DOHH2 (cell line): ENCODE results near the gene RS1.

Experiments
- H3F3A ChIP-seq: fragments of 200-600 bp; sonication (generic), shearing (Covaris generic); 2 replicates; pipeline ENCODE4 v1.6.0; 2016; ENCODE audit warnings: antibody characterized with exemption, mild to moderate bottlenecking; ENCODE audit not compliant: control insufficient read depth, insufficient read depth
- H3K27ac ChIP-seq: fragments of 200-600 bp; sonication (generic); 2 replicates; pipeline ENCODE4 v1.5.1; 2014; ENCODE audit warnings: low read depth, mild to moderate bottlenecking, low read length, moderate library complexity
- H3K27me3 ChIP-seq: fragments of 200-600 bp; sonication (generic); 2 replicates; pipeline ENCODE4 v1.6.1; 2014; ENCODE audit warnings: mild to moderate bottlenecking, low read length, mixed read lengths; ENCODE audit not compliant: control insufficient read depth
- H3K36me3 ChIP-seq: fragments of 200-600 bp; sonication (generic); 2 replicates; pipeline ENCODE4 v1.6.1; 2014; ENCODE audit warnings: mild to moderate bottlenecking, low read length, moderate library complexity, mixed read lengths; ENCODE audit not compliant: control insufficient read depth
- H3K4me1 ChIP-seq: fragments of 200-600 bp; sonication (generic); 2 replicates; pipeline ENCODE4 v1.6.1; 2014; ENCODE audit warnings: mild to moderate bottlenecking, low read length, mixed read lengths; ENCODE audit not compliant: control insufficient read depth
- H3K4me2 ChIP-seq: fragments of 200-600 bp; sonication (generic); 2 replicates; pipeline ENCODE4 v1.6.0; 2014; ENCODE audit warnings: mild to moderate bottlenecking, low read length, moderate library complexity
- H3K4me3 ChIP-seq: fragments of 200-600 bp; sonication (generic); 2 replicates; pipeline ENCODE4 v1.5.1; 2014; ENCODE audit warnings: mild to moderate bottlenecking, low read length, mixed read lengths
- H3K79me2 ChIP-seq: fragments of 200-600 bp; sonication (generic); 2 replicates; pipeline ENCODE4 v1.6.1; 2014; ENCODE audit warnings: mild to moderate bottlenecking, low read length, mixed read lengths; ENCODE audit not compliant: control insufficient read depth
- H3K9me2 ChIP-seq: fragments of 200-600 bp; sonication (generic); replicated peaks from 2 replicates; pipeline ENCODE4 v1.6.1; 2014; ENCODE audit warnings: mild to moderate bottlenecking, low read length, mixed read lengths; ENCODE audit not compliant: control insufficient read depth
- H3K9me3 ChIP-seq: fragments of 200-600 bp; sonication (generic); 2 replicates; pipeline ENCODE4 v1.6.1; 2014; ENCODE audit warnings: antibody characterized with exemption, low read length, mixed read lengths; ENCODE audit not compliant: control insufficient read depth, insufficient read depth
- H4K20me1 ChIP-seq: fragments of 200-600 bp; sonication (generic); 2 replicates; pipeline ENCODE4 v1.6.0; 2014; ENCODE audit warnings: low read depth, mild to moderate bottlenecking, antibody characterized with exemption, low read length, moderate library complexity; ENCODE audit not compliant: control insufficient read depth, insufficient read depth
- CTCF ChIP-seq: fragments of 200-600 bp; sonication (generic); IDR thresholded peaks from one replicate; pipeline ENCODE4 v1.5.1; 2014; ENCODE audit warnings: antibody characterized with exemption, mild to moderate bottlenecking, low read depth, low read length; ENCODE audit not compliant: poor library complexity, severe bottlenecking
- EZH2phosphoT487 ChIP-seq: fragments of 200-600 bp; sonication (generic); IDR thresholded peaks from 2 replicates; pipeline ENCODE4 v1.6.1; 2017; ENCODE audit warnings: borderline replicate concordance, mild to moderate bottlenecking, antibody characterized with exemption, low read length, moderate library complexity, mixed read lengths

RS1 gene

DNA sequence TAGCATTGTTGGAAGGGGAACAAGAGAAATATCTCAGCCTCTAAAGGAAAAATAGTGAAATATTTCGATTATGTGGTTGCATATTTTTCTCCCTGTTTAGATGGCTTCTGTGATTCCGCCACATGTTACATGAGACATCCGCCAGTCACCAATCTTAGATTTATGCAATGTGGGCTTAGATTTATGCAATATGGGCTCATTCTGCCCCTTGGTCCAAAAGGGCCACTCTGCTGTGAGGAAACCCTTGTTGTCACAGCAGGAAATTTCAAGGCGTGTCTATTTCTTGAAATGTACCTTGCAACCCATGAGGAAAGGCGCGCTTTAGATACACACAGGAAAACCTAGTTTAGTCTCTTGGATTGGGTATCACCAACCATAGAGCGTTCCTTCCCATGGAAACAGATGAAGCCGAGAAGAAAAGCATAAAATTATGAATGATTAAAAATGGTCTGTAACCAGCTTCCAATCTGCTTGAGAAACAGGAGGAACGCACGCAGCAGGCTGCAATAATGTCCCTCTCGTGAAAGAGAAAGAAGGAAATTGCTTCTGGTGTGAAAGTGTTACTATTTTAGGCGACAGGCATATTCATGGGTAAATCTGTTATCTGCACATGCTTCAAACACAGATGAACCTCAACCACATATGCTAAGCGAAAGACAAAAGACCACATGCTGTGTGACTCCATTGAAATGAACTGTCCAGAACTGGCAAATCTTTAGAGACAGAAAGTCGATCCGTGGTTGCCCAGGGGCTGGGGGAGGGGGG is 3.7 kb downstream of the RS1 start:
- H3F3A ChIP-seq = no peaks in the 10 kb centered on the region
- H3K9me3 ChIP-seq = no peaks in the 10 kb centered on the region
- no peaks in the 10 kb centered on the region for H3K4me1 ChIP-seq
- no peaks in the 10 kb centered on the region for H3K79me2 ChIP-seq
- H3K27me3 ChIP-seq = no peaks in the 10 kb centered on the region
- H4K20me1 ChIP-seq = no peaks in the 10 kb centered on the region
- H3K4me2 ChIP-seq = no peak overlapping the region
- no peak overlapping the region for H3K4me3 ChIP-seq
- H3K36me3 ChIP-seq = no peaks in the 10 kb centered on the region
- no peaks in the 10 kb centered on the region for H3K9me2 ChIP-seq
- H3K27ac ChIP-seq = no peak overlapping the region
- TF ChIP-seq EZH2phosphoT487 (no peak), CTCF (no peak)

DNA sequence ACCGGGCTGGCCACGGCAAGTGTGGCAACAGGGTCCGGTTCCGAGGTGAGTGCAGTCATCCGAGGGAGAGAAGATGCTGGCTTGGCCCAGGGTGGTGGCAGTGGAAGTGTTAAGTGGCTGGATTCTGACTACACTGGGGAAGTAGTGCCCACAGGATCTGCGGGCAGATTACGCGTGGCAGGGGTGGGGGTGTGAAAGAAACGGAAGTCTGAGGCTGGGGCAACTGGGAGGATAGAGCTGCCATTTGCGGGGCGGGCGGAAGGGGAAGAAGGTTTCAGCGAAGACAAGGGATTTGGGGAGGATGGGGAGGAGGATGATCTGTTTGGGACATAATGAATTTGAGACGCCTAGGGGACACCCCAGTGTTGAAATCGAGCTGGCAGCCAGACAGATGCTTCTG is 5.3 kb downstream of the RS1 start:
- no peaks in the 10 kb centered on the region for H3K9me2 ChIP-seq
- H3K27ac ChIP-seq = no peak overlapping the region
- H3K27me3 ChIP-seq = no peaks in the 10 kb centered on the region
- no peaks in the 10 kb centered on the region for H3K4me1 ChIP-seq
- no peaks in the 10 kb centered on the region for H3K9me3 ChIP-seq
- no peak overlapping the region for H3K4me2 ChIP-seq
- no peak overlapping the region for H3K4me3 ChIP-seq
- H3F3A ChIP-seq = no peaks in the 10 kb centered on the region
- no peaks in the 10 kb centered on the region for H3K36me3 ChIP-seq
- H3K79me2 ChIP-seq = no peaks in the 10 kb centered on the region
- no peaks in the 10 kb centered on the region for H4K20me1 ChIP-seq
- no peak for TF ChIP-seq CTCF
- TF ChIP-seq EZH2phosphoT487 = no peak

GRCh38 chrX:18664947-18665346 is 7.0 kb downstream of the RS1 start:
- no peaks in the 10 kb centered on the region for H3K9me3 ChIP-seq
- no peaks in the 10 kb centered on the region for H3K9me2 ChIP-seq
- H3F3A ChIP-seq = no peaks in the 10 kb centered on the region
- no peaks in the 10 kb centered on the region for H3K79me2 ChIP-seq
- H3K4me1 ChIP-seq = no peaks in the 10 kb centered on the region
- no peak overlapping the region for H3K4me2 ChIP-seq
- H3K36me3 ChIP-seq = no peaks in the 10 kb centered on the region
- no peaks in the 10 kb centered on the region for H3K27me3 ChIP-seq
- H3K4me3 ChIP-seq = no peak overlapping the region
- TF ChIP-seq EZH2phosphoT487 (no peak), CTCF (no peak)
- no peaks in the 10 kb centered on the region for H4K20me1 ChIP-seq
- H3K27ac ChIP-seq = no peak overlapping the region
